Measurements from ENCODE around the gene SPIC.
"Not testable (repeated sequence)": the region's sequence is repeated elsewhere in the genome, so short reads cannot be mapped to it uniquely, and the experiment has no call there.

Gene SPIC

DNA sequence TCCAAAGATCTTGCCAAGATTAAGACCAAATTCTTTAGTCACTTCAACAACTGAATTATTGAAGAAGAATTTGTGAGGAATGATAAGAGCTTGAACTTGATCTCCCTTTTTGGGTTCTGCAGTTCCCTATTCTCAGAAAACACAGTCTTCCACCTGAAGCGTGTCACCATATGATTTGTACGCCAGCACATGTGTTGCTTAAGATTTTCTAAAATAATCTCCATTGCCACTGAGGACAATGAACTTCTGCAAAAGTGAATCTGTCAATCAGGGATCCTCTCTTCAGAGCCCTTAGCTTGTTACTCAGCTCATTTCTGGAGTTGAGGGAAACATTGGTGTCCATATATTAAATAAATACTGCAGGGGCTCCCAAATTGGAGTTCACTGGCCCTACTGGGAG lies 4.2 kb upstream of the SPIC start:
- Histone ChIP-seq H3K9me3 (replicated peaks in 1 of 2; ENCODE audit: control insufficient read depth in 2 of 2, insufficient read depth in 1 of 2, low read depth in 1 of 2, low read length in 2 of 2) (no peaks in the 10 kb centered on the region), H3K27me3 (ENCODE audit: control insufficient read depth in 3 of 3, insufficient read depth in 3 of 3, low read depth in 1 of 3, low read length in 3 of 3) (no peaks in the 10 kb centered on the region), H2BK120ac (ENCODE audit: low read depth, low read length) (no peak overlapping the region), H4K91ac (ENCODE audit: low read depth, low read length, poor library complexity) (no peak overlapping the region), H3K36me3 (replicated peaks in 1 of 2; ENCODE audit: control insufficient read depth in 2 of 2, insufficient read depth in 2 of 2, low read length in 2 of 2) (no peaks in the 10 kb centered on the region), H2BK12ac (ENCODE audit: low read length) (no peak overlapping the region), H3K14ac (ENCODE audit: low read length) (no peak overlapping the region), H2BK15ac (ENCODE audit: low read length) (no peak overlapping the region), H3K4ac (ENCODE audit: low read length) (no peak overlapping the region), H2AFZ (ENCODE audit: low read length) (no peak overlapping the region), H3K27ac (replicated peaks; ENCODE audit: low read length) (no peak overlapping the region), H3K18ac (ENCODE audit: low read length) (no peak overlapping the region), H3K9ac (ENCODE audit: low read depth, low read length, poor library complexity) (no peak overlapping the region), H4K8ac (ENCODE audit: low read depth, low read length) (no peak overlapping the region), H2AK5ac (ENCODE audit: low read depth, low read length) (no peak overlapping the region), H3K4me2 (ENCODE audit: insufficient read depth, low read length, poor library complexity, severe bottlenecking) (no peak overlapping the region), H3K4me3 (ENCODE audit: low read length in 2 of 2) (no peak overlapping the region), H3K23ac (ENCODE audit: low read depth, low read length, poor library complexity) (no peak overlapping the region), H2BK5ac (ENCODE audit: low read length) (no peak overlapping the region), H3K79me1 (ENCODE audit: low read depth, low read length) (no peaks in the 10 kb centered on the region), H3K4me1 (ENCODE audit: control insufficient read depth in 2 of 2, insufficient read depth in 1 of 2, low read depth in 1 of 2, low read length in 2 of 2) (no peaks in the 10 kb centered on the region)
- DNase-seq (ENCODE audit: low spot score): no peak
- WGBS, 2 donors (ENCODE audit: extremely low coverage in 2 of 2, insufficient read length in 2 of 2, insufficient replicate concordance in 1 of 2): no CpG with 5 or more reads among the region's 2 CpGs

DNA sequence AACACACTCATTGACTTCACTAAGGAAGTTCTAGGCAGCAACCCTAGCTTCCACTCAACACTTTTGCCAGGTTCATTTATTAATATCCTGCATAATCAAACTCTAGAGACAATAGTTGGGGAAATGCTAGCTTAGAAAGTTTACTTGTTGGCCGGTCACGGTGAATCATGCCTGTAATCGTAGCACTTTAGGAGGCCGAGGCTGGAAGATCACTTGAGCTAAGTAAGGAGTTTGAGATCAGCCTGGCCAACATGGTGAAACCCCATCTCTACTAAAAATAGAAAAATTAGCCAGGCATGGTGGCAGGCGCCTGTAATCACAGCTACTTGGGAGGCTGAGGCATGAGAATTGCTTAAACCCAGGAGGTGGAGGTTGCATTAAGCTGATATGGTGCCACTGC lies 3.3 kb upstream of the SPIC start:
- not testable (repeated sequence) for H2AFZ ChIP-seq (ENCODE audit: low read length); H3K4ac ChIP-seq (ENCODE audit: low read length); H2BK15ac ChIP-seq (ENCODE audit: low read length); H3K14ac ChIP-seq (ENCODE audit: low read length); H3K4me1 ChIP-seq (ENCODE audit: control insufficient read depth in 2 of 2, insufficient read depth in 1 of 2, low read depth in 1 of 2, low read length in 2 of 2); H2AK5ac ChIP-seq (ENCODE audit: low read depth, low read length); H3K4me2 ChIP-seq (ENCODE audit: insufficient read depth, low read length, poor library complexity, severe bottlenecking); H3K23ac ChIP-seq (ENCODE audit: low read depth, low read length, poor library complexity); H3K9me3 ChIP-seq (replicated peaks in 1 of 2; ENCODE audit: control insufficient read depth in 2 of 2, insufficient read depth in 1 of 2, low read depth in 1 of 2, low read length in 2 of 2); H2BK5ac ChIP-seq (ENCODE audit: low read length); H3K27ac ChIP-seq (replicated peaks; ENCODE audit: low read length); H3K27me3 ChIP-seq (ENCODE audit: control insufficient read depth in 3 of 3, insufficient read depth in 3 of 3, low read depth in 1 of 3, low read length in 3 of 3); DNase-seq (ENCODE audit: low spot score); H3K18ac ChIP-seq (ENCODE audit: low read length); H4K8ac ChIP-seq (ENCODE audit: low read depth, low read length); H2BK120ac ChIP-seq (ENCODE audit: low read depth, low read length); H4K91ac ChIP-seq (ENCODE audit: low read depth, low read length, poor library complexity); H3K36me3 ChIP-seq (replicated peaks in 1 of 2; ENCODE audit: control insufficient read depth in 2 of 2, insufficient read depth in 2 of 2, low read length in 2 of 2); H3K9ac ChIP-seq (ENCODE audit: low read depth, low read length, poor library complexity); H2BK12ac ChIP-seq (ENCODE audit: low read length); H3K79me1 ChIP-seq (ENCODE audit: low read depth, low read length); H3K4me3 ChIP-seq (ENCODE audit: low read length in 2 of 2)
- WGBS, 2 donors (ENCODE audit: extremely low coverage in 2 of 2, insufficient read length in 2 of 2, insufficient replicate concordance in 1 of 2): no CpG with 5 or more reads among the region's 5 CpGs

- H2AK5ac ChIP-seq (ENCODE audit: low read depth, low read length): no peak overlapping the region
- no peak overlapping the region for H3K4me2 ChIP-seq (ENCODE audit: insufficient read depth, low read length, poor library complexity, severe bottlenecking)
- no peak overlapping the region for H4K8ac ChIP-seq (ENCODE audit: low read depth, low read length)
- H3K4ac ChIP-seq (ENCODE audit: low read length): no peak overlapping the region
- no CpG with 5 or more reads among the region's 4 CpGs for WGBS, 2 donors (ENCODE audit: extremely low coverage in 2 of 2, insufficient read length in 2 of 2, insufficient replicate concordance in 1 of 2)
- H3K4me1 ChIP-seq (ENCODE audit: control insufficient read depth in 2 of 2, insufficient read depth in 1 of 2, low read depth in 1 of 2, low read length in 2 of 2): no peaks in the 10 kb centered on the region
- H3K9me3 ChIP-seq (replicated peaks in 1 of 2; ENCODE audit: control insufficient read depth in 2 of 2, insufficient read depth in 1 of 2, low read depth in 1 of 2, low read length in 2 of 2): no peaks in the 10 kb centered on the region
- no peak overlapping the region for H3K4me3 ChIP-seq (ENCODE audit: low read length in 2 of 2)
- H3K79me1 ChIP-seq (ENCODE audit: low read depth, low read length): no peaks in the 10 kb centered on the region
- no peak overlapping the region for H3K18ac ChIP-seq (ENCODE audit: low read length)
- H3K9ac ChIP-seq (ENCODE audit: low read depth, low read length, poor library complexity): no peak overlapping the region
- no peaks in the 10 kb centered on the region for H3K27me3 ChIP-seq (ENCODE audit: control insufficient read depth in 3 of 3, insufficient read depth in 3 of 3, low read depth in 1 of 3, low read length in 3 of 3)
- no peak overlapping the region for H3K23ac ChIP-seq (ENCODE audit: low read depth, low read length, poor library complexity)
- no peak overlapping the region for H3K27ac ChIP-seq (replicated peaks; ENCODE audit: low read length)
- H2AFZ ChIP-seq (ENCODE audit: low read length): no peak overlapping the region
- H2BK5ac ChIP-seq (ENCODE audit: low read length): no peak overlapping the region
- no peak overlapping the region for H2BK120ac ChIP-seq (ENCODE audit: low read depth, low read length)
- no peak overlapping the region for H2BK15ac ChIP-seq (ENCODE audit: low read length)
- H3K14ac ChIP-seq (ENCODE audit: low read length): no peak overlapping the region
- no peaks in the 10 kb centered on the region for H3K36me3 ChIP-seq (replicated peaks in 1 of 2; ENCODE audit: control insufficient read depth in 2 of 2, insufficient read depth in 2 of 2, low read length in 2 of 2)
- no peak overlapping the region for H2BK12ac ChIP-seq (ENCODE audit: low read length)
- DNase-seq (ENCODE audit: low spot score): no peak
- H4K91ac ChIP-seq (ENCODE audit: low read depth, low read length, poor library complexity): no peak overlapping the region
These were observed 888 bp upstream of the SPIC start for GRCh38 chr12:101474248-101474647.

GRCh38 chr12:101475751-101476305 lies 692 bp downstream of the SPIC start:
- no peak for DNase-seq (ENCODE audit: low spot score)
- Histone ChIP-seq H4K8ac (ENCODE audit: low read depth, low read length) (no peak overlapping the region), H3K4me3 (ENCODE audit: low read length in 2 of 2) (no peak overlapping the region)

More at GRCh38 chr12:101475751-101476305, 692 bp downstream of the SPIC start:
- Histone ChIP-seq H2BK5ac (ENCODE audit: low read length) (no peak overlapping the region), H3K9ac (ENCODE audit: low read depth, low read length, poor library complexity) (no peak overlapping the region), H3K4me2 (ENCODE audit: insufficient read depth, low read length, poor library complexity, severe bottlenecking) (no peak overlapping the region), H3K79me1 (ENCODE audit: low read depth, low read length) (no peaks in the 10 kb centered on the region), H2BK12ac (ENCODE audit: low read length) (no peak overlapping the region), H2AFZ (ENCODE audit: low read length) (no peak overlapping the region), H4K91ac (ENCODE audit: low read depth, low read length, poor library complexity) (no peak overlapping the region), H3K36me3 (replicated peaks in 1 of 2; ENCODE audit: control insufficient read depth in 2 of 2, insufficient read depth in 2 of 2, low read length in 2 of 2) (no peaks in the 10 kb centered on the region), H3K23ac (ENCODE audit: low read depth, low read length, poor library complexity) (no peak overlapping the region), H3K27me3 (ENCODE audit: control insufficient read depth in 3 of 3, insufficient read depth in 3 of 3, low read depth in 1 of 3, low read length in 3 of 3) (no peaks in the 10 kb centered on the region), H3K14ac (ENCODE audit: low read length) (no peak overlapping the region), H2AK5ac (ENCODE audit: low read depth, low read length) (no peak overlapping the region), H3K4me1 (ENCODE audit: control insufficient read depth in 2 of 2, insufficient read depth in 1 of 2, low read depth in 1 of 2, low read length in 2 of 2) (no peaks in the 10 kb centered on the region), H2BK120ac (ENCODE audit: low read depth, low read length) (no peak overlapping the region), H3K4ac (ENCODE audit: low read length) (no peak overlapping the region), H2BK15ac (ENCODE audit: low read length) (no peak overlapping the region), H3K27ac (replicated peaks; ENCODE audit: low read length) (no peak overlapping the region), H3K9me3 (replicated peaks in 1 of 2; ENCODE audit: control insufficient read depth in 2 of 2, insufficient read depth in 1 of 2, low read depth in 1 of 2, low read length in 2 of 2) (no peaks in the 10 kb centered on the region), H3K18ac (ENCODE audit: low read length) (no peak overlapping the region)
- no CpG with 5 or more reads among the region's 5 CpGs for WGBS, 2 donors (ENCODE audit: extremely low coverage in 2 of 2, insufficient read length in 2 of 2, insufficient replicate concordance in 1 of 2)

Measured in neuronal stem cell (in vitro differentiated cells).